HG03066 (cell line): ENCODE data around the gene NR3C2.

ENCODE experiments used
- ATAC-seq: cut with Tn5 transposase; IDR thresholded peaks from one replicate; pipeline ENCODE4 v1.9.1; 2021; ENCODE audit warnings: low read depth; ENCODE audit not compliant: unreplicated experiment

The NR3C2 gene

DNA sequence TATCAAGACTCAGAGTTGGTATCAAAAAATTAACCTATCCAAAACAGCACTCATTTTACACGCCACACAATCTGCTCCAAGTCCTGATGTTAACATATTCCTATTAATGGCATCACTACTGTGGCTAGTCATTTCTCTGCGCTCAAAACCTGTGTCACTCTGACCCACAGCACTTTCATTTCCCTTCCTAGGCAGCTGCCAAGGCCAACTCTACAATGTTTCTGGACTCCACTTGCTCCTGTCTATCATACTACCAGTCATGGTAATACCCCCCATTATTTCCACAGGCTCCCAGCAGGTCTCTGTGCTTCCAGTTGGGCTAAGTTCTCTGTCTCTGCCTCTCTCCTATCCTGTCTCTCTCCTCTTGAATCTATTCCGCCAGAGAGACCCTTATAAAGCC, 323.6 kb downstream of the NR3C2 start:
- ATAC-seq, result no peak

DNA sequence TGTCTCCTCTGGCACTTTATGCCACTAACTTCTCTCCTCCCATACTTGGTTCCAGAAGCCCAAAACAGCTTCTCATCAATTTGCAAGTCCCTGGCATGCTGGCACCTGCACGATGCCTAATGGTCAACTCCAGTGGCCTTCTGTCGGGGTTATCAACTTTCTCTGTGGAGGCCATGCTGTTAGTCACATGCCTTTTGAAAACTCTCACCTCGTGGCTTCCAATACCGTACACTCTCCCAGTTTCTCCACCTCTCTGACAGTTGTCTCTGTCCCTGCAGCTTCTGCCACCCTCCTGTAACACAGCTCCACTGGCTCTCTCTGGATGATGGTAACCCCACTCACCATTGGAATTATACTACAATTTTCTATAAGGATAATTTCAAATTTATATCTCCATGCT, 324.0 kb downstream of the NR3C2 start:
- ATAC-seq, result no peak

- ATAC-seq, result no peak
Observed at GRCh38 chr4:148116969-148117368, 325.2 kb downstream of the NR3C2 start.

GRCh38 chr4:148116264-148116663, 325.9 kb downstream of the NR3C2 start:
- ATAC-seq, result no peak

DNA sequence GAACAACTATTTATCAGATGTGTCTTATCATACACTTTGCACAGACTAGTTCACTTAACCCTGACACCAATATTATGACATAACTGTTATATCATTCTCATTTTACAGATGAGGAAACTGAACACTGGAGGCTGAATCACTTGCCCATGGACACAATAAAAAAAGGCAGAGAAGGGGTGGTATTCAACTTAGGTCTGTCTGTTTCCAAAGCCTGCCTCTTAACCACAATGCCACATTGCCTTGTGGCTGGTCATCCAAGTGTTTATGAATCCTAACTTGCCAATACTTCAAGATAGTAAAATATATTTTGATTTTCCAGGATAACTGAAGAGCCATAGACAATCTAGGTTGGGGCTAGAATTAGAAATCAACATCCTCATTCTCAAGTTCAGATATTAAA, 327.8 kb downstream of the NR3C2 start:
- no peak for ATAC-seq

DNA sequence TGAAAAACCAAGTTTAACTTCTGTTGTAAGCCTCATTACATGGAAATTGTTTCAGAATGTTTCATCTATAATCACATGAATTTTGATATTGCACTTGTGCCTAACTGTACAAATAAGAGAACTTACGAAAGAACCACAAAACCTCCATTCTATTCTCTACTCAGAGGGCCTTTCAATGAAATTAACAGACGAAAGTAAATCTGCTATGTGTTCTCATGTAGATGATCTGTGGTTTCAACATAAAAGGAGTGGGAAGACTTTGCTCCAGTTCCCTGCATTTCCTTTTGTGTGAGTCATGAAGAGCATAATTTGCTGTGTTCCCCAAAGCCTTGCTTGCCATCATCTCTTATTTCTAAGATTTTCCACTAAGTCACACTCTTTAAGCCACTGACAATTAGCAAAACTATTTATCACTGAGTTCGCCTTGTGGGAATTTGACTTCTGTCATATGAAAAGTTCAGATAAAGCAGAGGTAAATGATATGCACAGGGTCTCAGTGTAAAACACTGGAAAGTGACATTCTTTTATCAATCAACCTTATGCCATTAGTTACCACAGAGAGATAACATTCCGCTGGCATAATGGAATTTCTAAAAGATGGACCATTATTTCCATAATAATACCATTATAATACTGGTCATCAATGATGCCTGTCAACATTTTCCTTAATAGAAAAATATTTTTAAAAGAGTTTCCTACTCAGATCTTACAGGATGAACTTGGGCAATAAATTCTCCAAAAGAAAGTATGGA, 329.8 kb downstream of the NR3C2 start:
- ATAC-seq, result no peak

GRCh38 chr4:148110169-148110568, 332.0 kb downstream of the NR3C2 start:
- no peak for ATAC-seq

DNA sequence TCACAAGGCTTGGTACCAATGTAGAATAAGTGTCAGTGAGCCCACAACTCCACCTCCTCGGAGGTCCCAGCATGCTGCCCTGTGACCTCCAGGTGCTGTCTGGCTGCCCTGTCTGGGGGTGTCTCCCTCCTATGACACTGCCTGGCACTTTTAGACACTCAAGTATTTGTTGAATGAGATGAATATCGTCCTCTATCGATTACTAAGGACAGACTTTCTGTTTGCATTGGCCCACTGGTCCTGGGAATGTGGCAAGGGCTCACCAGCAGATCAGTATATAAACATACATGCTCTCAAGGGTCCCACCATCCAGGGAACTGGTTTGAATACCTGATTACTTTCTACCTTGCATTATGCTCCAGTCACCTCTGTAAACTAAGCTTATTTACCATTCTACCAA, 333.0 kb downstream of the NR3C2 start:
- no peak for ATAC-seq

DNA sequence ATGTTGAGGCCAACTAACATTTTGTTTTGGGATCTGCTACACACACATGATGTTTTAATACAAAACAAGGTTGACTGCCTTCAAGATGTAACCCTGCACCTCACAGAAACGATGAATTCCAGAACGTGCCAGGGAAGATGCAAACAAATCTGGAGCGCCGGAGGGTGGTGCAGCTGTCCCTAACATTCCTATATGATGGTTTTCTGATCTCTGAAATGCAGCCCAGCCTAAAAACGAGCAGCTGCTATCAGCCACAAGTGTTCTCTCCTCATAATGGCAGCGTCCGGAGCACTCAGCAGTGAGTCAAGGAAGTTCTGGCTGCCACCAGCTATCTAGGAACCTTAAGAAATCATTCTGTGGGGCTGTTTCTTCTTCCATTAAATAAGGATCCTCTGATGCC, 333.4 kb downstream of the NR3C2 start:
- ATAC-seq, result no peak

DNA sequence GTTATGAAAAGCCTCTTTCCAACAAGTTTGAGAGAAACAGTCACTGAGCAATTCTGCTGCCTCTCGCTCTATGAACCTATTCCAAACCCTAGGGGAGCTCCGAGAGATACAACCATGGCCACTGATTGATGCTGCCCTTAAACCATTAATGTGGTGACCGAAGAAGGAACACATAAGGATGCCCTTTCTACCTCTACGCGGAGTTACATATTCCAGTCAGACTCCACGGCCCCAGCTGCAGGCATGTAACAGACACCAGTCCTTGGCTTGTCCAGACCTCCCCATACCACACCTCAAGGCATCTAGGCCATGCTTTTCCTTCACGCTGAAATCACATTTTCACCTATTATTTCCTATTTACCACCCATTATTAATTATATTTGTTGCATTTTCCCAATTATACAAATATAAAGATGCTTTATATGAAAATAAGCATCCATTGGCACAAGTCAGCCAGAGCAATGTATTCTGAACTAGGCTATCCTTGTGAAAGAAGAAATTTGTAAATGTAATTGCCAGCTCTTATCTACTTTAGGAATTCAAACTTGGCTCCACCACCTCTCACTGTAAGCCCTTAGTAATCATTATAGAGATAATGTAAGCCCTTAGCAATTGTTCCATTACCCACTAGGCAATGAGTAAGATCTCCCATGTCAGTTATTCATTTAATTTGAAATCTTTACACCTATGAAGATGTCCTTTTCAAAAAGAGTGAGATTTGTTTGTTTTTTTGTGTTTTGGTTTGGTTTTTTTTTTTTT, 338.4 kb downstream of the NR3C2 start:
- ATAC-seq, result no peak

DNA sequence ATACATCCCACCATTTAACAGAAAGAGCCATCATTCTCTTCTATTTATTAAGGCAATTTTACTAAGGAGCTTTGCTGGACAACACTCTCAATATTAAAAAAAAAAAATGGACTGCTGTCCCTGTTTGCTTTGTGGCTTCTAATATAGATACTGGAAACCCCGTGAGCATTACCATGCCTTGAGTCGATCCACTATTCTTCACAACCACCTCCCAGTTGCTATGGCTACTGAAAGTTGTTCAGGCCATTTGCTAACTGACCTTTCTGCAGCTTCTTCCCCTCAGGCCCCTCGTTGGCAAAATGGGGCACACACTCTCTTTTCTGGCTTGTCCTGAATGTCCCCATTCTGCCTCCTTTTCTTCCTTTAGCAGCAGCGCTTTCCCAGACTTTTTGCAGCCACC, 340.4 kb downstream of the NR3C2 start:
- ATAC-seq, result no peak

GRCh38 chr4:148101235-148101634, 341.0 kb downstream of the NR3C2 start:
- ATAC-seq, result no peak

DNA sequence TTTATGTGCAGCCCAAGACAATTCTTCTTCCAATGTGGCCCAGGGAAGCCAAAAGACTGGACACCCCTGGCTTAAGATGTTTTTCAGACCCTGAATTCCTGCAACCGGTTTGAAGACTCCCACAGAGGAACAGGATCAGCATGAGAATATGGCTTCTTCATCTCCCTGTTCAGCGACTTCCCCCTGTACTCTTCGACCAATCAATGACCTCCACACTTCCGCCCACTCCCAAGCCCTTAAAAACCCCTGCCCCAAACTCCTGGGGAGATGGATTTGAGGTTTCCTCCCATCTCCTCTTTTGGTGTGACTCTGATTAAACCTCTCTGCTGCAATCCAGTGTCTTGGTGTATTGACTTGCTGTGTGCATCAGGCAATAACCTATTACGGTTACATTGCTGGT, 344.4 kb downstream of the NR3C2 start:
- ATAC-seq, result no peak

- no peak for ATAC-seq
Observed at GRCh38 chr4:148095346-148095923, 346.8 kb downstream of the NR3C2 start.

GRCh38 chr4:148094149-148094548, 348.1 kb downstream of the NR3C2 start:
- no peak for ATAC-seq

GRCh38 chr4:148093065-148093464, 349.1 kb downstream of the NR3C2 start:
- no peak for ATAC-seq

GRCh38 chr4:148092316-148093014, 349.7 kb downstream of the NR3C2 start:
- no peak for ATAC-seq

DNA sequence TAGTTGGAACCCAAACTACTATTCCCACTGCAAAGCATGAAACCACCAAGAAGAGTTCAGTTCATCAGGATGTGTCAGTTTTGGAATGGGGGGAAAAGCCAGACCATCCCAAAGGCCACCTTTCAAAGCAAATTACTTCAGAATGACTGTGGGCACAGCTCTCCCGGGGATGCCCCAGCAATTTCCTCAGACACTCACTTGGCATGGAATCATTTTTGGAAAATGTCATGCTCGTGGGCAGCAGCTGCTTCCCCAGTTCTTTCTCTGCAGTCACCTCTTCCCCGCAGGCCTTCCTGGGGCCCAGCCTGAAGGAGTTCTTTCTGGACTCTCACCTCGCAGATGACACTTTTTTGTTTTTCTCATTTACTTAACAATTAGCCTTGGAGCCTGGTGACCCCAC, 350.3 kb downstream of the NR3C2 start:
- no peak for ATAC-seq

DNA sequence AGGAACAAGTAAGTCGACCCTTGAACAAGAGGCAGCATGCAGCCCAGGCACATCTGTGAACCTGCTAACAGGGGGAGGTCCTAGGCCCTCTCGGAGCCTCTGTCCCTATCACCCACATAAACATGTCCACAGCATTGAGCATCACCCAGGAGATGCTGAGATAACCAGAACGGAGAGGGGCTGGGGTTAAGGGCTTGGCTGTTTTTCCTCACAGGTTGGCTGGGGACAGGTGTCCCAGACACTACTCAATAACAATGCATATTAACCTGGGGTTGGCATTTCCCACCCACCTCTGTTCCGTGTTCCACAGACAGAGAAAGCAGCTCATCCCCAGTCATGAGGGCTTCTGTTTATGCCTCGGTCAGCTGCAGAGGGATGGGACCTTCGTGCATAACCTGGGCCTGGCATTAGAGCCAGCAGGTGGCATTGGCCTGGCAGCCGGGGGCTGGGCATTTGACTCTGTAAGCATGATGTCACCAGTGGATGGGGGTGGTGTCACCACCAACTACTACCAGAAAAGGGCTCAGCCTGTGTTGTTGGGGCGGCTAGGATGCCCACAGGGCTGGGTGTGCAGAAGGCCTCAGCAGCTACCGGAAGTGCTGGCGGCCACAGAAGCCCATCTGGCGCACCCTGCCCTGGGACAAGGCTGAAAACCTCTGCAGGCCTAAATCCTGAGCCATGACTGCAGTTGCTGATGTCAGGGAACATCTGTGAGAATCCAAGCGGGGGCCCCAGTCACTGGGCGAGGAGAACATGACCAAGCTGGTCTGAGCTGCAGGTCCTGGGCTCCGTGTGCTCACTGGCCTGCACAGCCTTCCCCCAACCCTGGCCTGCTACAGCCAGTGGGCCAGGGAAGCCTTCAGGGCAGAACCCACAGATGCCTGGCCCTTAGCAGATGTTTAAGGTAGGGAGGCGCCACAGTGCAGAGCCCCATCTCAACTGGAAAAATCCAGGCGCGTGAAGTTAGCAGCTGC, 351.4 kb downstream of the NR3C2 start:
- no peak for ATAC-seq

GRCh38 chr4:148090029-148090428, 352.2 kb downstream of the NR3C2 start:
- ATAC-seq, result no peak
